GM23248 (cell line): Measurements from ENCODE around the gene ACVRL1.

Source experiments
- EZH2 ChIP-seq: fragments of 200-600 bp; sonication (generic); IDR thresholded peaks from 2 replicates; pipeline ENCODE4 v1.6.1; 2018; ENCODE audit warnings: antibody characterized with exemption, mild to moderate bottlenecking; ENCODE audit not compliant: insufficient read depth, poor library complexity, severe bottlenecking
- EZH2phosphoT487 ChIP-seq: fragments of 200-600 bp; sonication (generic); IDR thresholded peaks from 2 replicates; pipeline ENCODE4 v1.6.1; 2018; ENCODE audit warnings: antibody characterized with exemption, moderate library complexity, mild to moderate bottlenecking, low read depth; ENCODE audit not compliant: insufficient read depth

- TF ChIP-seq EZH2 (no peak), EZH2phosphoT487 (no peak)
Observed at GRCh38 chr12:51891843-51892242, 15.5 kb upstream of the ACVRL1 start.
